GM18526 (cell line): Measurements from ENCODE around the gene RNF157.

Source experiments
- POLR2A ChIP-seq: IDR thresholded peaks from 3 replicates; pipeline ENCODE4 v1.6.1; 2011; ENCODE audit not compliant: insufficient read length; ENCODE audit errors: extremely low read depth

The RNF157 gene

DNA sequence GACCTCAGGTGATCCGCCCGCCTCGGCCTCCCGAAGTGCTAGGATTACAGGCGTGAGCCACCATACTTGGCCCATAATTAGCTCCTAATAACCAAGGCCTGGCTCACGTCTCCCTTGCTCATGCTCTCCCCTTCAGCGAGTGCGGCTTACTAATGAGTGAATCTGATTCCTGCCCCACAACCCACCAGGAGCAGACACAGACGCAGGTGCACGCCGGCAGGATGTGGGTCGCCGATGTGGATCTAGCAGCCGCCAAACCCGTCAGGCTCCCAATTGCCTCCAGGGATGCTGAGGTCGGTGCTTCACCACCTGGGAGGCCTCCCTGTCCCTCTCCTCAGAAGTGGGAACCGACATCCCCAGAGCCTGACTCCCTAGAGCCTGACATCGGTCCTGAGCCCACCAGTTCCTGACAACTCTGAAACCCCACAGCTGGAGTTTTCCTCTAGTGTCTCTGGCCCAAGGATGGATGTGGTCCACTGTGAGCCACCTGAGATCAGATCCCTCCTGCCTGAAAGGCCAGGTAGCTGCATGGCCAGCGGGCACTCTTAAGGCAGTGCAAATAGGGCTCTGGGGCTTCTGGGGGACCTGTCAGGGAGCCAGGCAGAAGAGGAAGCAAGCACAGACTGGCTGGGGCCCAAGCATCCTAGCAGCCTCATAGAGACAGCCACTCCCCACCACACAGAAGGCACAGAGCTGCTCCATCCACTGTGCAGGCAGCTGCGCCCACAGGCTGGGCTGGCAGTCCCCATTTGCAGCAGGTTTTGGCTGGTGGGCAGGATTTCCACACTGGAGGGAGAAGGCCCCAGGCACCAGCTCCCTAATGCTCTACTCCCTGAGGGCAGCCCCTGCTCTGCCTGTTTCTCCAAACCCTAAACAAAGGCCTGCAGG lies 147.5 kb downstream of the RNF157 start:
- no peak for TF ChIP-seq POLR2A
